ENCODE measurements around the gene ARGLU1. TPM values are rescaled to one million over a fixed set of nuclear protein-coding genes. Genes with fewer than 3 reads are reported as not detected.

ARGLU1 gene
- total RNA-seq, 2 donors from 2014 or later: 97.2 to 98.9 TPM

DNA sequence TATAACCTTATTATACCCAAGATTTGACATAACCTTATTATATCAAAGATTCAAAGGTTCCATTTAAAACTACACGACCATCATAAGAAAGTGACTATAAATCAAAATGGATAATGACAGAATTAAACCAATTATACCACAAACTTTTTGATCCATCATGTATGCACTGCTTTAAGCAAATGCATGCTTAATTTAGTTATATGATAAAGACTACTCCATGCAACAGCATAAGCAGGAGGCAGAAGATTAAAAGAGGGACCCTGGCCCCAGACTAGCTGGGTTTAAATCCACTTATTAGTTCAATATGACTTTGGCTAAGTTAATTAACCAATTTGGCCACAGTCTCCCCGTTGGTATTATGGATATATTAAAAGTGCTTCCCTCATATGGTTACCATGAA, 43.8 kb downstream of the ARGLU1 start:
- Mint-ChIP-seq H3K36me3 (ENCODE audit: insufficient read depth in 2 of 2) (no peaks in the 10 kb centered on the region), H3K4me3 (no peak overlapping the region), H3K27ac (no peak overlapping the region), H3K4me1 (ENCODE audit: low read depth) (no peaks in the 10 kb centered on the region), H3K9me3 (no peaks in the 10 kb centered on the region), H3K27me3 (ENCODE audit: low read depth) (peaks cover 41% of the 10 kb centered on the region)
- DNase-seq (no peak), ATAC-seq (replicated peaks in 1 of 2) (no peak)

DNA sequence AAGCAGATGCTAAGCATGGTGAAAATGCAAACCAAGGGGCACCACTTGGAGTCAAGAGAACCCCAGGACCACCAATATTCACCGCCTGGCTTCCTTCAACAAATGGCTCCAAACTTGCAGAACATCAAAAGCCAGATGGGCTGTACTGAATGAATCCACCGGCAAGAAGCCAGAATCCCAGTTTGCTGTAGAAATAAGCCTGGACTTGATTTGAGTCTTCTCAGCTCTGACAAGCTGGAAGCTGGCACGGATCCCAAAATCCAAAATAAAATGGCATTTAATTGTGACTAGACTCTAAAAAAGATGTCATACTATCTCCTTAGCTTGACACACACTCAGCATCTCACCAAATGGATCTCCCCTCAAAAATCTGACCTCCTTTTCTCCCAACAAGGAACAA, 44.4 kb downstream of the ARGLU1 start:
- ATAC-seq (replicated peaks in 1 of 2) (no peak), DNase-seq (no peak)
- Mint-ChIP-seq H3K27ac (no peak overlapping the region), H3K4me3 (no peak overlapping the region), H3K9me3 (no peaks in the 10 kb centered on the region), H3K4me1 (ENCODE audit: low read depth) (no peaks in the 10 kb centered on the region), H3K36me3 (ENCODE audit: insufficient read depth in 2 of 2) (no peaks in the 10 kb centered on the region), H3K27me3 (ENCODE audit: low read depth) (peaks cover 38% of the 10 kb centered on the region)

- ATAC-seq (replicated peaks in 1 of 2): no peak
- H3K4me3 Mint-ChIP-seq: no peak overlapping the region
- H3K27me3 Mint-ChIP-seq (ENCODE audit: low read depth): peaks cover 33% of the 10 kb centered on the region
- no peaks in the 10 kb centered on the region for H3K4me1 Mint-ChIP-seq (ENCODE audit: low read depth)
- no peak overlapping the region for H3K27ac Mint-ChIP-seq
- H3K36me3 Mint-ChIP-seq (ENCODE audit: insufficient read depth in 2 of 2): no peaks in the 10 kb centered on the region
- no peaks in the 10 kb centered on the region for H3K9me3 Mint-ChIP-seq
- no peak for DNase-seq
These were observed 44.9 kb downstream of the ARGLU1 start for GRCh38 chr13:106522898-106523525.

- ATAC-seq (replicated peaks in 1 of 2) (no peak), DNase-seq (no peak)
- Mint-ChIP-seq H3K4me1 (ENCODE audit: low read depth) (no peaks in the 10 kb centered on the region), H3K27me3 (ENCODE audit: low read depth) (peaks cover 33% of the 10 kb centered on the region), H3K27ac (no peak overlapping the region), H3K4me3 (no peak overlapping the region), H3K36me3 (ENCODE audit: insufficient read depth in 2 of 2) (no peaks in the 10 kb centered on the region), H3K9me3 (no peaks in the 10 kb centered on the region)
These were observed 45.7 kb downstream of the ARGLU1 start for GRCh38 chr13:106522112-106522705.

DNA sequence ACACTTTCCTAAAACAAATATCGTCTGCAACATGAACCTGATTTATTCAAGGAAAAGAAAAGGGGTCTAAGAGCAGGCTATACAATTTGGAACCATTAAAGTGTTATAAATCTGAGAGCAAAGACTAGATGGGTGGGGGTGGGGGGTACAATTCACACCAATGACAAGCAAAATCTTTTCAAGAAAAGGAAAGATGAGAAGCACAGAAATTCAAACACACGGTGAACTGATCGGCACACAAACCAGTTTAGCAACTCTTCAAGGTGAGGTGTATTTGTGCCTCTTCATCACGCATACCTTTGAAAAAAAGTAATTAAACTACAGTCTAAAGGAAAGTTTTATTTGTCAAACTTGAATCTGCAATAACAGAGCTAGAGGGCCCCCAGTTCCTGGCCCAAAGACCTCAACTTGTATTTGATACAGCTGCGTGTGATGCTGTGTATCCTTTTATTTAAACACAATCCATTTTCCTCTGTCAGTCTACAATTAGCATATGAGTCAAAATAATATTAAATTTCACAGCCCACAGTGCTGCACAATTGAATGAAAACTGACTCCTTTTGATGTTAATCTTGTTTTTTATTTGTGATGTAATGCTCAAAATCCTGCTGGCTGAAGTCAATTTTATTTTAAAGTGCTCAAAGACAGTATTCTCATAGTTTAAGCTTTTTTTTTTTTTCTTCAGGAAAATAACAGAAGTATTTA, 46.7 kb downstream of the ARGLU1 start:
- peaks cover 33% of the 10 kb centered on the region for H3K27me3 Mint-ChIP-seq (ENCODE audit: low read depth)
- no peak overlapping the region for H3K27ac Mint-ChIP-seq
- H3K4me1 Mint-ChIP-seq (ENCODE audit: low read depth): no peaks in the 10 kb centered on the region
- no peaks in the 10 kb centered on the region for H3K9me3 Mint-ChIP-seq
- H3K36me3 Mint-ChIP-seq (ENCODE audit: insufficient read depth in 2 of 2): no peaks in the 10 kb centered on the region
- ATAC-seq (replicated peaks in 1 of 2): no peak
- H3K4me3 Mint-ChIP-seq: no peak overlapping the region
- DNase-seq: no peak

- H3K27me3 Mint-ChIP-seq (ENCODE audit: low read depth): peaks cover 33% of the 10 kb centered on the region
- H3K27ac Mint-ChIP-seq: no peak overlapping the region
- ATAC-seq (replicated peaks in 1 of 2): no peak
- H3K9me3 Mint-ChIP-seq: no peaks in the 10 kb centered on the region
- H3K4me3 Mint-ChIP-seq: no peak overlapping the region
- H3K36me3 Mint-ChIP-seq (ENCODE audit: insufficient read depth in 2 of 2): no peaks in the 10 kb centered on the region
- H3K4me1 Mint-ChIP-seq (ENCODE audit: low read depth): no peaks in the 10 kb centered on the region
- no peak for DNase-seq
These were observed 47.5 kb downstream of the ARGLU1 start for GRCh38 chr13:106520251-106521054.

DNA sequence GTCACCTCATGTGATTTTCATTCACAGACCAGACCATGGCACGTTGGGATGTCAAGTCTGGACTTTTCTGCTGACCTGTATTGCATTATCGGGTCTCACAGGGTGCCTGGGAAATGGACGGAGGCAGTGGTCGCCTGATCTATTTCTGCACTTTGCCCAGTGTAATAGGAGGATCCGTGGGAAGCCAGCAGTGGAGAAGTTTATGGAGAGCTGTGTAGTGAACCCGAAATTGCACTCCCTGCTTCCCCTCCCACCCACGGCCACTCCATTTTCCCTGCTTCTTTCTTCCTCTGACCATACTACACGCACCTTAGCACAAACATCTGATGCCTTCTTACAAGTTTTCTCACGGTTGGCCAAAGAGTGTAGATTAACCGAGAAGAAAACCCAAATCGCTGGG, 49.4 kb downstream of the ARGLU1 start:
- Mint-ChIP-seq H3K27me3 (ENCODE audit: low read depth) (peaks cover 41% of the 10 kb centered on the region), H3K27ac (no peak overlapping the region), H3K36me3 (ENCODE audit: insufficient read depth in 2 of 2) (no peaks in the 10 kb centered on the region), H3K4me3 (no peak overlapping the region), H3K9me3 (no peaks in the 10 kb centered on the region), H3K4me1 (ENCODE audit: low read depth) (no peaks in the 10 kb centered on the region)
- DNase-seq: no peak
- no peak for ATAC-seq (replicated peaks in 1 of 2)

DNA sequence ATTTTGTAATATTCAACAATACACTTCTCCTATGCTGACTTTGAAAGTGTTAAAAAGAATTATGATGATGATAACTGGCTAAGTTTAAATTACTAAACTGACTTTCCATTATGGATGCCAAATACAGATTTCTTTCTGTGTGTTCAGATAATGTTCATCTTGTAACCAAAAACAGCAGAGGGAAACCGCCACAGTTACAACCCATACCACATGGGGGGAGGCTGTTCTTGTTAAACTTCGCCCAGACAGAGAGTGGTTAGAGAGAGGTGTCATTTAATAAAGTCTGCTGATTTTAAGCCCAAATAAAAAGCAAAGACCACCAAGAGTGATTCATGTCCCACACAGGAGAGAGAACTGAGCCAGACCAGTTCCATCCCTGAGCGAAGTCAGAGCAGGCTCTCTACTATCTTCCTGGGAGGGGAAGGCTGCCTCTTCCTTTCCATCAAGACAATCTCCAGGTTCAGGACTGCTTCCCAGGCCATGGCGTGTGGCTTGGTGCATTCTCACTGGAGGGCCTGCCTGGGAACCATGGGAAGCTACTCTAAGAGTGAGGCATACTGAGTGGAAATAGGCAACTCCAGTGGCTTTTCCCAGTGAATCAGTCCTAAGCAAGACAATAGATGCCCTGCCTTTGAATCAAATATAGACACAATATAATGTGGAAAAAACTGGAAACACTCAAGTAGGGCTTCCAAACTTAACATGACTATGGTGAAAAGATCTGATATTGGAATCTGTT, 50.7 kb downstream of the ARGLU1 start:
- ATAC-seq (replicated peaks in 1 of 2) (no peak), DNase-seq (no peak)
- H3K27ac Mint-ChIP-seq: no peak overlapping the region
- no peak overlapping the region for H3K4me3 Mint-ChIP-seq
- no peaks in the 10 kb centered on the region for H3K36me3 Mint-ChIP-seq (ENCODE audit: insufficient read depth in 2 of 2)
- H3K9me3 Mint-ChIP-seq: no peaks in the 10 kb centered on the region
- no peaks in the 10 kb centered on the region for H3K4me1 Mint-ChIP-seq (ENCODE audit: low read depth)
- peaks cover 32% of the 10 kb centered on the region for H3K27me3 Mint-ChIP-seq (ENCODE audit: low read depth)

DNA sequence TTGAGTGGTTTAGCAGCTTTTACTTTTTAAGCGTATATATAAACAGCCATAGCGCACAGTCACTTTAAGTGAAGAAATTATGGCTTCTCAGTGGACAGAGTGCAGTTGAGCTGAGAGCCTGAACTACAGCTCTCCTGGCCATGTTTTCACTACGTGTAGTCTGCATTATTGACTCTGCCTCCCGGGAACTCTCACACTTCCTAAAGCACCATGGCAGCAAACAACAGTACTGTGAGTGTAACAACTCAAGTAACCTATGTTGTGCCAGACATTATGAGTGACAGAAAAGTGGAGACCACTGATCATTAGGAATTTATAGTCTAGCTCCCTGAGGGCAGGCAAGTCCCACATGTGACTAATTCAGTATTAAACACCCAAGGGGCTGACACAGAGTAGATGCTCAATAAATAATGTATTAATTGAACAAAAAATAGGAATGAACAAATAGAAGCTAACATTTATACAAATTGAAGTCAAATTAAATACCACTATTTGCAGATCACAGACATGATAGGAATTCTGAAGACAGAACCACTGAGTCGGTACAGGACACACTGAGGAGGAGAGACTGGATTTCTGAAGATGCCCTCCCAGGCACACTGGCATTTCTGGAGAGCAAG, 52.2 kb downstream of the ARGLU1 start:
- Mint-ChIP-seq H3K27me3 (ENCODE audit: low read depth) (peaks cover 29% of the 10 kb centered on the region), H3K4me1 (ENCODE audit: low read depth) (no peaks in the 10 kb centered on the region), H3K36me3 (ENCODE audit: insufficient read depth in 2 of 2) (no peaks in the 10 kb centered on the region)

DNA sequence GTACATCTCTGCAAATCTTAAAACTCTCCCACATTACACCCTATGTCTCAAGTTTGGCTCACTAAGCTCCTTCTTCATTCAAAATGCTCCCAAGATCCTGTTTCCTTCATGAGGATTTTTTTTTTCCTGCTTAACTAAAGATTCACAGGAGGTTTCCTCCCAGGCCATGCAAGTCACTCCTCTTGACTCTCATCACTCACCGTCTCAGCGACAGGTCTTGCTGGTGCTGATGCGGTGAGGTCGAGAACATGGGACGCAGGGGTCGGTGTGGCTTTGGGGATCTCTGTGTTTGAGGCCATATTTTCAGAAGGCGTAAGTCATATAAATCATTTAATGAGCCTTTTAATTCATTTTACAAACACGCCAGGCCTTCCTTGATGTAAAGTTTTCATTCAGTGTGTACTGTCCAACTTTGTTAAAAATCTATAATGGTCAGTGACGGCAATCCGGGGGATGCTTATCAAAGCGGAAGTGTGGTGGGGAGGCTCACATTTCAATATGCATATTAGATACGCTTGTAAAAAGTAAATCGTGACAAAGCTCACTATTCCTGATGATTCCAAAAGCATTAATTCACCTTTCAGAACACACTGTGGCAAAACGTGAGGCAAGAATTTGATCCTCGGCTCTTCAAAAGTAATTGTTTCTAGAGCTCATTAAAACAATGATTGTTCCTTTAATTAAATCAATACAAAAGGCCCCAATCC, 52.9 kb downstream of the ARGLU1 start:
- H3K36me3 Mint-ChIP-seq (ENCODE audit: insufficient read depth in 2 of 2): no peaks in the 10 kb centered on the region
- H3K4me3 Mint-ChIP-seq: no peak overlapping the region
- H3K27ac Mint-ChIP-seq: peak overlapping the region; percentile 5
- ATAC-seq (replicated peaks in 1 of 2) (no peak), DNase-seq (no peak)
- H3K9me3 Mint-ChIP-seq: no peaks in the 10 kb centered on the region
- no peaks in the 10 kb centered on the region for H3K4me1 Mint-ChIP-seq (ENCODE audit: low read depth)
- peaks cover 24% of the 10 kb centered on the region for H3K27me3 Mint-ChIP-seq (ENCODE audit: low read depth)

More for the DNA sequence above, 52.2 kb downstream of the ARGLU1 start:
- ATAC-seq (replicated peaks in 1 of 2): no peak
- no peak for DNase-seq
- Mint-ChIP-seq H3K9me3 (no peaks in the 10 kb centered on the region), H3K27ac (no peak overlapping the region), H3K4me3 (no peak overlapping the region)

- Mint-ChIP-seq H3K9me3 (no peaks in the 10 kb centered on the region), H3K36me3 (ENCODE audit: insufficient read depth in 2 of 2) (no peaks in the 10 kb centered on the region), H3K27me3 (ENCODE audit: low read depth) (peaks cover 22% of the 10 kb centered on the region), H3K27ac (no peak overlapping the region), H3K4me3 (no peak overlapping the region), H3K4me1 (ENCODE audit: low read depth) (no peaks in the 10 kb centered on the region)
- no peak for DNase-seq
- ATAC-seq (replicated peaks in 1 of 2): no peak
These were observed 54.6 kb downstream of the ARGLU1 start for GRCh38 chr13:106513025-106513983.
